Renal cortex interstitium (tissue), 11 donors: ENCODE data around the gene GHRH. TPM values are rescaled to one million over a fixed set of nuclear protein-coding genes. Genes with fewer than 3 reads are reported as not detected.
A peak's percentile ranks its signal among the peaks of the same experiment; 100 is the strongest.

ENCODE experiments used
- DNase-seq, 11 donors: peaks; one replicate each; pipeline ENCODE4 v3.0.0-alpha.2; 2013; ENCODE audit warnings: low read depth in 9 of 11, low spot score in 4 of 11; ENCODE audit errors: extremely low read depth in 1 of 11
- polyA plus RNA-seq, 3 donors: library from polyadenylated mRNA; unstranded; fragments of 120-200 nt; gene quantifications; one replicate each; pipeline ENCODE4 v1.2.1, GENCODE V29; 2013; ENCODE audit not compliant: insufficient read length in 3 of 3

The GHRH gene
- polyA plus RNA-seq, 3 donors, result not detected

GRCh38 chr20:37294262-37294981 lies 32.8 kb upstream of the GHRH start:
- DNase-seq, result no peak

GRCh38 chr20:37293301-37293943 lies 31.8 kb upstream of the GHRH start:
- no peak for DNase-seq

- no peak for DNase-seq
Measured at GRCh38 chr20:37291724-37292126, 30.1 kb upstream of the GHRH start.

- no peak for DNase-seq
Measured at GRCh38 chr20:37290158-37290810, 28.7 kb upstream of the GHRH start.

- DNase-seq, result no peak
Measured at GRCh38 chr20:37288091-37288490, 26.5 kb upstream of the GHRH start.

GRCh38 chr20:37285664-37286374 lies 24.2 kb upstream of the GHRH start:
- DNase-seq, result no peak

- no peak for DNase-seq
Measured at GRCh38 chr20:37284691-37285161, 23.1 kb upstream of the GHRH start.

GRCh38 chr20:37283530-37284195 lies 22.0 kb upstream of the GHRH start:
- DNase-seq, result no peak

GRCh38 chr20:37282556-37282955 lies 20.9 kb upstream of the GHRH start:
- DNase-seq, result peak in 7 of 11 donors; percentile 11 to 39 (median 19)

- DNase-seq, result peak in 1 of 11 donors; percentile 7
Measured at GRCh38 chr20:37280403-37280802, 18.8 kb upstream of the GHRH start.

GRCh38 chr20:37279820-37280219 lies 18.2 kb upstream of the GHRH start:
- no peak for DNase-seq

- no peak for DNase-seq
Measured at GRCh38 chr20:37278966-37279590, 17.5 kb upstream of the GHRH start.

GRCh38 chr20:37277253-37277593 lies 15.6 kb upstream of the GHRH start:
- no peak for DNase-seq

GRCh38 chr20:37276494-37277252 lies 15.1 kb upstream of the GHRH start:
- DNase-seq, result peak; percentile 49 to 81 (median 64)

GRCh38 chr20:37274851-37275524 lies 13.4 kb upstream of the GHRH start:
- no peak for DNase-seq

GRCh38 chr20:37273988-37274387 lies 12.4 kb upstream of the GHRH start:
- DNase-seq, result no peak

- no peak for DNase-seq
Measured at GRCh38 chr20:37271421-37271768, 9.8 kb upstream of the GHRH start.
